Hematopoietic multipotent progenitor cell treated with erythropoietin and hydrocortisone succinate and interleukin-3 and kit ligand, for 8 days (in vitro differentiated cells): Measurements from ENCODE around the gene LRP6.

Experiments
- DNase-seq: peaks from one replicate; pipeline ENCODE4 v3.0.0-alpha.2; 2015

Gene LRP6

DNA sequence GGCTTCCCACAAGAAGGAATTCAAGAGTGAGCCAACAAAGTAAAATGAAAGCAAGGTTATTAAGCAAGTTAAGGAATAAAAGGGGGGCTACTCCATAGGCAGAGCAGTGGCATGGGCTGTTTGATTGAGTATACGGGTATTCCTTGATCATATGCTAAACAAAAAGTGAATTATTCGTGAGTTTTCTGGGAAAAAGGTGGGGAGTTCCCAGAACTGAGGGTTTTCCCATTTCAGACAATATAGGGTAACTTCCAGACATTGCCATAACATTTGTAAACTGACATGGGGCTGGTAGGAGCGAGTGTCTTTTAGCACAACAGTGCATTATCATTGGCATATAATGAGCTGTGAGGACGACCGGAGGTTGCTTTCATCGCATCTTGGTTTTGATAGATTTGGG lies 198.1 kb downstream of the LRP6 start:
- no peak for DNase-seq
